GM18517 (cell line): ENCODE measurements around the gene SPATS2.

ENCODE experiments used
- ATAC-seq: cut with Tn5 transposase; IDR thresholded peaks from one replicate; pipeline ENCODE4 v1.9.1; 2021; ENCODE audit warnings: mild to moderate bottlenecking, moderate library complexity; ENCODE audit not compliant: unreplicated experiment

Gene SPATS2

DNA sequence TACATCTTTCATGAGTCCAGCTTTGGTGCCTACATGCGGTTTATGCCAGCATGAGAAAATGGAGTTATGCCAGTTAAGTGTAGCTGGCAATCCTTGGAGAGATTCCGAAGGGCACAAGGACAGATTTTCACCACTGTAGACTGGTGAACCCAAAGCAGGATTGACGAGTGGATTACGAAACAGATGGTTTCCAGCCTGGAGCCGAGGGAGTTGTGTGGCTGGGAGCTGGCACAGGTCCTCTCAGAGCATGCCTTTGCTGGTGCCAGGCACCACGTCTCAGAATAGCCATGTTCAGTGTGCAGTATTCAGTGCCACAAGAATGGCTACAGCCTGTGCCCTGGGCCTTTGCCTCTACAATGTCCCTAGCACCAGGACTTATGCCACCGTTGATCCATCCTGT, 184.8 kb downstream of the SPATS2 start:
- ATAC-seq = no peak

DNA sequence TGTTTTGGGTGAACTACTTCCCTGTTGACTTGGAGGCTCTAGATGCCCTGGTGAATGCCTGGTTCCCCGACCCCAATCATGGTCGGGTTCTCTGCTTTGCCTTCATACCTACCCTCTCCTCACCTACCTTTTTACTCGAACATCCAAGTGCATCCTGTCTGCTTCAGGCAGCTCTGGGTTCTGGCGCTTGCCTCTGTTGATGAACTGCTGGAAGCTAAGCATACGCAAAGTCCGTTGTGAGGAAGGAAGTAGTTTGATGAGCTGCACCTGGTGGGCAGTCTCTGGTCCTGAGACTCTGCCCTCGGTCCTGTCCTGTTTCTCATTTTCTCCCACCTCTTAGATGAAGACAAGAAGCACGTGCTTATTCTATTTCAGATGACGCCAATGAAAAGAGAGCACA, 185.2 kb downstream of the SPATS2 start:
- ATAC-seq = no peak

DNA sequence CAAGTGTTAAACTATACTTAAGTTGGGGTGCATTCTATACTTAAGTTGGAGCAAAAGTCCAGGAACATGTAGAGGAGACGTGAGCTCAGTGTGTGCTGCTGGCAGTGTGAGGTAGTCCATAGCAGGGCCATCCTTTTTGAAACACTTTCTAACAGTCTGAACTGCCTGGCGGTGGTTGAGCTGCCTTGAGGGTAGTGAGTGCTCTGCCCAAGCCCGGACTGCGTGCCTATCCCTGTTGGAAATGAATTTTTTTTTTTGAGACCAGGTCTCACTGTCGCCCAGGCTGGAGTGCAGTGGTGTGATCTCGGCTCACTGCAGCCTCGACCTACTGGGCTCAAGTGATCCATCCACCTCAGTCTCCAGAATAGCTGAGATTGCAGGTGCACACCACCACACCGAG, 185.6 kb downstream of the SPATS2 start:
- no peak for ATAC-seq

DNA sequence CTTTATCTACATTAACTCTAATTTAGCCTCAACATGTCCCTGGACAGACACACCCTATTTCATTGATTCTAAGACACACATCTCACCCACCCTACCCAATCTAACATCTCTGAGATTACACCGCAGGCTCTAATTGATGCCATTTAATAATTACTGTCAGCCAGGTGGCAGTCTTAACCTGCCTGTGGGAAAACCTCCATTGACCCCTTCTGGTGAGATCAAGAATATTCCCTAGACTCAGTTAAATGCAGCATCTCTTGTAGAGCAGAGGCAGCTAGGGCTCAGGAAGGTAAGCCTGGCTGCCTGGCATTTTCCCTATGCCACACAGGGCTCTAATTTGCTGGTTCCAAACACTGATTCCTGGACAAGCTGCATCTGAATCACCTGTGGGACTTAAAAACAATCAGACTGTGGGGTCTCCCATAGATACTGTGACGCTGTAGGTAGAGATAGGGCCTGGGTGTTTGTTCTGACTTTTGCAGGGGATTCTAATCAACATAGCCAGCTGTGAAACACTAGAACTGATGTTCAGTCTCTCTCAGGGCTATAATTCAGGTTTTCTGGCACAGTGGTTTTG, 186.3 kb downstream of the SPATS2 start:
- no peak for ATAC-seq

DNA sequence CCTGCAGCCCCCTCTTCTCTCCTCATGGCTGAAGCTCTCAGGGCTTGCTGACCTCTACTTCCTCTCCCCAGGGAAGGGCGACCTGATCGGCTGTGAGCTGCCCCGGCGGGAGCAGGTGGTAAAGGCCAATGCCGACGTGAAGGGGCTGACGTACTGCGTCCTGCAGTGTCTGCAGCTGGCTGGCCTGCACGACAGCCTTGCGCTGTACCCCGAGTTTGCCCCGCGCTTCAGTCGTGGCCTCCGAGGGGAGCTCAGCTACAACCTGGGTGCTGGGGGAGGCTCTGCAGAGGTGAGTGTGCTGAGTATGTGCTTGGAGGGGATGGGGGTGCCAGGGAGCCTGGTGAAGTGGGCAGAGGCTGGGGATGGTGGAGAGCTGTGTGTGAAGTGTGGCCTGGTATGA, 187.0 kb downstream of the SPATS2 start:
- ATAC-seq = no peak

DNA sequence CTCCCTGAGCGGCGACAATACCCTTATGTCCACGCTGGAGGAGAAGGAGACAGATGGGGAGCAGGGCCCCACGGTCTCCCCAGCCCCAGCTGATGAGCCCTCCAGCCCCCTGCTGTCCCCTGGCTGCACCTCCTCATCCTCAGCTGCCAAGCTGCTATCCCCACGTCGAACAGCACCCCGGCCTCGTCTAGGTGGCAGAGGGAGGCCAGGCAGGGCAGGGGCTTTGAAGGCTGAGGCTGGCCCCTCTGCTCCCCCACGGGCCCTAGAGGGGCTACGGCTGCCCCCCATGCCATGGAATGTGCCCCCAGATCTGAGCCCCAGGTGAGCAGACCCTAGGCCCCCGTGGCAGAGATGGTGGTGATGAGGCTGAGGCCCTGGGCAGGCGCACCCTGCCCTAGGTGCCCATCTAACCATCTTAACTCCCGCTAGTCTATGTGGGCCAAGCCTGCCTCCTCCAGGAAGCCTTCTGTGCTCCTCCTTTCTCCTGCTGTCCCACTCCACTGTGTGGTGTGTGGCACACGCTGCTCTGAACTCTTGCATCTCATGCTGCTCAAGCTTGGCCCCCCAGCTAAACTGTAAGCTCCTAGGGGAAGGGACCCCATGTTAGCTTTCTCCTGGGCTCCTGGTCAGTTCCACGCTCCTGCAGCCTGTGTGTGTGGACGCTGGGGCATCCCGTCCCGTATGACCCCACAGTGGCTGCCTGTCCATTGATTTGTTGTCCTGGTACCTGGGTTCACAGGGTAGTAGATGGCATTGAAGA, 188.5 kb downstream of the SPATS2 start:
- no peak for ATAC-seq

DNA sequence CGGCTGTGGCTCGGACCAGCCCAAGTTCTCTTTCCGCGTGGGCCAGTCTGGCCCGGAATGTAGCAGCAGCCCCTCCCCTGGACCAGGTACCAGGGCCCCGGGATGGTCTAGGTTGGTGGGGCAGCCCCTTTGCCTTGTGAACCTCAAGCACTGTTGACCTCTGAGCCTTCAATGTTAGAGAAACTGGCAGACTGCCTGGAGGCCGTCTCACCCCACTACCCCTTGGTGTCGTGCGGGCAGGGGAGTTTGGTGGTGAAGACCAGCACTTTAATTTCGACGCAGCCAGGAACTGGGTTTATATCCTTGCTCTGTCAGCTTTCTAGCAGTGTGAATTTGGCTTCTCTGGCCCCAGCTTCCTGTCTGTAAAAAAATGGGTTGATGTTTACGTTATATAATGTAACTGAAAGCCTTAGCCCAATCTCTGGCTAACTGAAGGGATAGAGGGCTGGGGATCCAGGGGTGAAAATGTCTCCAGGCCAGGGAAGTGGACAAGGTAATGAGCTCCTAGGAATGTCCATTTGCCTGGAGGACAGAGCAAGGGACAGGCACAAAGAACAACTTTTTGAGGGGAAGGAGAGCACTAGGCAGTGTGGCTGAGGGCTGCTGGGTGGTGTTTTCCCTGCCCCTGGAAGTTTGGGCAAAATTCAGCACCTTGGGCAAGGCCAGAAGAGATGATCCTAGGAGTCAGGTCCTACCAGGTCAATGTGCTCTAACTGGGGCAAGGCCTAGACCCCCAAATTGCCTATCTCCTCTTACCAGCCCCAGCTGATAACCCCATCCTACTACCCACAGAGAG, 189.3 kb downstream of the SPATS2 start:
- ATAC-seq = no peak

DNA sequence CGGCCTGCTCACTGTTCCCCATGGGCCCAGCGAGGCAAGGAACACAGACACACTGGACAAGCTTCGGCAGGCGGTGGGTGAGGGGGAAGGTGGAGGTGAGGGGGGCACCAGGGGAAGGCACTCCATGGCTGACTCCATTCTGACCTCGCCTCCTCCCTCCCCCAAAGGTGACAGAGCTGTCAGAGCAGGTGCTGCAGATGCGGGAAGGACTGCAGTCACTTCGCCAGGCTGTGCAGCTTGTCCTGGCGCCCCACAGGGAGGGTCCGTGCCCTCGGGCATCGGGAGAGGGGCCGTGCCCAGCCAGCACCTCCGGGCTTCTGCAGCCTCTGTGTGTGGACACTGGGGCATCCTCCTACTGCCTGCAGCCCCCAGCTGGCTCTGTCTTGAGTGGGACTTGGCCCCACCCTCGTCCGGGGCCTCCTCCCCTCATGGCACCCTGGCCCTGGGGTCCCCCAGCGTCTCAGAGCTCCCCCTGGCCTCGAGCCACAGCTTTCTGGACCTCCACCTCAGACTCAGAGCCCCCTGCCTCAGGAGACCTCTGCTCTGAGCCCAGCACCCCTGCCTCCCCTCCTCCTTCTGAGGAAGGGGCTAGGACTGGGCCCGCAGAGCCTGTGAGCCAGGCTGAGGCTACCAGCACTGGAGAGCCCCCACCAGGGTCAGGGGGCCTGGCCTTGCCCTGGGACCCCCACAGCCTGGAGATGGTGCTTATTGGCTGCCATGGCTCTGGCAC, 190.1 kb downstream of the SPATS2 start:
- no peak for ATAC-seq

DNA sequence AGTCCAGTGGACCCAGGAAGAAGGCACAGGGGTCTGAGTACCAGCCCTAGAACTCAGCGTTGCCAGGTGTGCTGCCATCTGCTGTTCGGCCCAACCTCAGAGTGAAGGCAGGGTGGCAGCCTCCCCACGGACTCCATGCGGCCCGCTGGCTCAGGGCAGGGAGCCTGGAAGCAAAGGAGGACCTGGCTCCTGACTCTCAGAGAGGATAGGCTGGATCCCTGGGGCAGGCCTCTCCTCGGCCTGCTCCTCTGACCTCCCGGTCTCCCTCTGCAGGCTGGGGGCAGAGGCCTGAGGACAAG, 190.6 kb downstream of the SPATS2 start:
- ATAC-seq = no peak

DNA sequence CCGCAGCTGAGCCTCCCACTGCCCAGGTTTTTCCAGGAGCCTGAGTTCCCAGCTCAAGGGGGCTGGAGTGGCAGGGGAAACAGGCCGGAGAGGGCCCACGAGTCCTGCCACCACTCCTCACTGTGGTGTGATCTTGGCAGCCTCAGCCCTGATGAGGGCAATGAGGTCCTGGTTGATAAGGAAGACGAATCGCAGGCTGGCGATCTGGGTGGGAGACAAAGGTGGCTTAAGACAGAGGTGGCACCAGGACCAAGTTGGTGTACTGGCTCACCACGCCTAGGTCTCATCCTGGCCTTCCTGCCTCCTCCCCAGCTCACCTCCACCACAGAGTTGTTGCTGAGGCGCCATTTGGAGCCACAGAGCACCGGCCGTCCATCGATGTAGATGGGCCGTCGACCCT, 191.3 kb downstream of the SPATS2 start:
- no peak for ATAC-seq

DNA sequence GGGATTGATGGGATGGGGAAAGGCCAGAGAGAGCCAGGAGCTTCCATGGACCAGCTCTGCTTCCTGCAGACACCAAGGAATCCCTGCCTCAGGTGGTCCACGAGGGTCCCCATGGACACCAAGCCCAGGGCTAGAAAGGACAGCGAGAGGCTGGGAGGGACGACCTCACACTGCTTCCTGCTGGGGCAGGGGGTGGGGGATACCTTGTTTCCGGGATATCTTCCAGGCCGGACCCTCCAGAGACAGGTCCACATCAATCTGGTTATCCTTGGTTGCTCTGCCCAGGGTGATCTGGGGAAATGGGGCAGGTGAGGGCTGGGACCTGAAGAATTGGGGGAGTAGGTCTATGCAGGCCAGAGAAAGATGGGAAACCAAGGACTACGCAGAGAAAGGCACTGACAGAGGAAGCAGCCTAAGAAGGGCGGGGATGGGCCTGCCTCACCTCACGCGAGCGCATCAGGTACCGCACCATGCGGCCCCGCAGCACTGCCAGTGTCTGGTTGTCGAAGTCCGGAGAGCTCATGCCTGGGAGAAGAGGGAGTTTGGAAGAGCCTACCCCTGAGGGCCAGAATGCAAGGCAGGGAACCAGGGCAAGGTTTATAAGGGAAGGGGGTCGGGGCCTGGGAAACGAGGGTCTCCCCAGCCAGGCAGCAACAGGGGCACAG, 191.9 kb downstream of the SPATS2 start:
- no peak for ATAC-seq

DNA sequence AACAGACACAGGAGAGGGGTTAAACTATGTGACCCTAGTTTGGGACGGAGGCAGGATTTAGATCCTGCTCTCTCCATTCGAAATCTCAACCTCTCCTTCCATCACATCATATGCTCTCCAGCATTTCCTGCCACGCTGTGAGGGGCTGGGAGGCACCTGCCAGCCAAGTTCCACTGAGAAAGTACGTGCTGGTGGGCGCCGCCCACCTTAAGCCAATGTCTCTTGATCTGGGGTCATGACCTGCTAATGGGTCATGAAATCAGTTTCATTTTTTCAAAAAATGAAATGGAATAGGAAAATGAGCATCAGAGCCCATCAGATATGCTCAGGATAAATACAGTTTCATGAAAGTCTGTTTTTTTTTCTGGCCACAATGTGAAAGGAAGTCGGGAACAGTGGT, 193.4 kb downstream of the SPATS2 start:
- no peak for ATAC-seq

DNA sequence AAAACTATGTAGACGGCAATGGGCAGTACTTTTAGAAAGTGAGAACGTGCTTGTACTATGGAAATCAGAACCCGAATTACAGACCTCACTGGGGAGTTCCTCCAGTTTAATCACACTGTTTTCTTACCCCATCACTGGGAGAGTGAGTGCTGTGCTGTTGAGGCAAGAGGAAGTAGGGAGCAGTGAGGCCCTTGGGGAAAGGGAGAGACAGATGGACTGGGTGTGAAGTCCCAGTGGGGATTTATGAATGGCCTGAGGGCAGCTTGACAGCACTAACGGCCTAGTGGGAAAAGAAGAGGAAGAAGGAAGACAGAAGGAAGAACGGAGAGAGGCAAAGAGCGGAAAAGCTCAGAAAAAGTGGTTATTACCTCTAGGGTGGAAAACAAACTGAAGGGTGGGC, 195.0 kb downstream of the SPATS2 start:
- no peak for ATAC-seq

DNA sequence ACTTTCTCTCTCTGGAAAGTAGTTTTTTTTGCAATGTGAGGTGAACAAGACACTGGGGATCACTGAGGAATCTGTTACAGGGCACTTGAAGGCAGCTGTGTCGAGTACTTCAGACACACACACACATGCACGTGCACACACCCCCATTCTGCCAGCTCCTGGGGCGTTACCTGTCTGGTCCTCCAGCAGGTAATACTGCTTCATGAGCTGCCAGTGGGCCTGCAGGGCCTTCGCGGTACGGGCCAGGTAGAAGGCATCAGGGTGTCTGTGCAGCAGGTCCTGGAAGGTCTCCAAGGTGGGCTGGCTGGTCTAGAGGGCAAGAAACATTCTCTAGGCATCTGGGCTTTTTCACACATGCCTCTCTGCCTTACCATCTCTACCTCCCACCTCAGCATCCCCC, 195.6 kb downstream of the SPATS2 start:
- no peak for ATAC-seq

DNA sequence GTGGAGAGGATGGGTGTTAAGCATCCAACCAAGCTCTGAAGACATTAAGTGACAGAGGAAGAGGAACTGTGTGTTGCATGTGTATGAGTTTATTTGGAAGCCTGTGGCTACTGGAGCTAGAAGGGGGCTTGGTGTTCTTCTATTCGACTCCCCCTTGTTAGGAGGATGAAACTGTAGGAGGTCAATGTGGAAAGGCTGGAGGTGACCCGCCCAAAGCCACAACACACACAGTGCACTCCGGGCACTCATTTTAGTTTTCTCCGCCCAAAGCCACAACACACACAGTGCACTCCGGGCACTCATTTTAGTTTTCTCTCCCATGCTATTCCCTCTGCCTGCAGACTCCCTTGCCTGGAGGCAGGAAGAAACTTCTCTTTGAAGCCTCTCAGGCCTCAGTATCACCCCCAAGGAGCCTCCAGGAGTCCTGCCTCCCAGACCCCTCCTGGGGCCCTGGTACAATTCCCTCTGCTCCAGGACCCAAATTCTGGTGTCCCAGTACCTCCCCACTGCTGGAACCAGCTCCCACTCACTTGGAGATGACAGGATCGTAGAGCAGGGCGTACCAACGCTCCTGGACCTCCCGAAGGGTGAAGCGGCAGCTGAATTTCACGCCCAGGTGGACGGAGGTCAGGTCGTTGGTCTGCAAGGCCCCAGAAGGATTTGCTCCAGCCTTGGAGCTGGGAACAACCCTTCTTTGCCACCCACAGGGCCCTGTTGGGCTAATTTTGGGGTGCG, 196.9 kb downstream of the SPATS2 start:
- ATAC-seq = no peak

DNA sequence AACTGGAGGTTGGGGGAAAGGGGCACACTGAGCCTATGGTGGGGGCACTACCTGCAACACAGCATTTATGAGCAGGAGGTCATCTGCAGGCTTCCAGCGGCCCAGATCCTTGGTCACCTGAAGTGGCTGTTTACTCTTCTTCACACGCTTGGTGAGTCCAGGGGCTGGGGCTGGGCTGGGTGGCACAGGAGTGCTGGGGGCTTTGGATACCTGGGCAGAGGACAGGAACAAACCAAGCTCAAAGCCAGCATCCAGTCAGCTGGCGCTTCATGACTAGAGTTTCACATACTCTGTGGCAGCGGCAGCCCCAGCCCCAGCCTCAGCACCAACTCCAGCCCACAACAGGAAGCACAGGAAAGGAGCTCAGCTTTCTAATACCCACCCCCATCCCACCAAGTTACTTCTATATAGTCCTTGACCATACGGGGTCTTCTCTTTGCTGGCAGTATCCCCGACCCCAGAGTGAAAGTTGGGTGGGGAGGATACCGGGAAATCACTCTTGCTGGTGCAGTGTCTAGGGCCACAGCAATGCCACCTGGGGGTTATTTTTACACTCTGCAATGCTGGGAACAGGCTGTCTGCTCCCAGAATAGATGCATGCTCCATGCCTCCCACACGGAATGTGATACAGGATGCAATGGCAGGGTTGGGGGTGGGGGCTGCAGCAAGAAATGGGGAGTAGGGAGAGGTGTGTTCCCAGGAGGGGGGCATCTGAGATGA, 197.6 kb downstream of the SPATS2 start:
- ATAC-seq = no peak

DNA sequence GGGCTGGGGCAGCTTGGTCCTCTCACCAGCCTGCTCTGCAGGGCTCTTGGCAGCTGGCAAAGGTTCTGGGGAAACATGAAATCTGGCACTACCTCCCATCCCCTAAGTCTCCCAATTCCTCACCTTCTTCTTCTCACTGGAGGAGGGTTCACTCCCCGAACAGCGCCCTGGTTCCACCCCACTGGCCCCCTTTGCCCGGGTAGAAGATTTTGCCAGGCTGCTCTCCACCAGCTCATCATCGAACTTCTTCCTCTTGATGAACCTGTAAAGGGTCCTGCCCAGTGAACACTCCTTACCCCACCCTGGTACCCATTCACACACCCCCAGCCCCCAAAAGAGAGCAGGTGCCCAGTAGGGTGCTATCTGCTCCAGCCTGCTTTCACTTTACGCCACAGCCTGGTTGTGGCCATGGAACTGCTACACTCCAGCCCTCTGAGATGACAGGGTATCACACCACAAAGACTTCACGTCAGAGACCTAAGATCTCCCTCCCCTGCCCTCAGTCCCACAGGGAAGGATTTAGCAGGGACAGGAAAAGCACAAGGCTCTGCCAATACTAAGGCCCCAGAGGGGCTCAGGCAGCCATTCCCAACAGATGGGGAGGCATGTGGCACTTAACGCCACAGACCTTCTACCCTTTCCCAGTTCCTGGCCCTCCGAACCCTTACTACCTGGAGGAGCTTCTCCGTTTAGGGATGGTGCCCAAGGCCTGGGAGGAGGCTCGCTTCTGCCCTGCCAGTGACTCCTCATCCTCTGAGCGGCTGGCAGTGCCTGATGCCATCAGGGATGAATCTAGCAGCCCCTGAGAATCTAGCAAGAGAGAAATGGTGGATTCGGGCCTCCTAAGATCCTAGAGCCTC, 198.4 kb downstream of the SPATS2 start:
- no peak for ATAC-seq

DNA sequence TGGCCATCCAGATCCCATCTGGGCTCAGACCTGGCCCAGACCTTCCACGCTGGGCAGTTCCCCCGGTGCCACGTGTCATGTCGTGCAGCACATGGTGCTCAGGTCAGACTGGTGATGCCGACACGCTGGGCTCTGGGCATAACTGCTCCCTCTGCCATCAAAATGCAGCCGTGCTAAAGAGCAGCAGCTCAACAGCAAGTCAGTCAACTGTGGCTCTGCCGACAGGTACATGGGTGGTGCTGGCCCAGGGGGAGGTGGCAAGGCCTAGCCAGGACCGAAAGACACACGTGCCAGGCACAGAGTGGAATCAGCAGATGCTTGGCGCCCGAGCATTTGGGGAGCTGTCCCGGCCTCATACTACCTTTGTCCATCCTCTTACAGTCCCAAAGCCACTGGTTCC, 199.1 kb downstream of the SPATS2 start:
- no peak for ATAC-seq

DNA sequence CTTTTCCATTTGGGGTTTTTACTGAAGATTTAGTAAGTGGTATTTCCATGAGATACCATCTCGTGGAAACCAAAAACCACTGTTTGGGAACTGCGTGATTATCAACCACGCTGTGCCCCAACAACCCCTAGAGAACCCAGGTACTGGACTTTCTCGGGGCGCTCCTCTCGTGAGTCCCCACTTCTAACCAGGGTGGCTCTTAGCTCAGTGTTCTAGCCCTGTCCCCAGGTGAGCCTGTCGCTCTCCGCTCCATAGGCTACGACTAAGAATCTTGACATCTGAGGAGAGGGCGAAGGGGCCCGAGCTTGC, 200.0 kb downstream of the SPATS2 start:
- ATAC-seq = no peak
